ENCODE results near the gene PTGER1.

DNA sequence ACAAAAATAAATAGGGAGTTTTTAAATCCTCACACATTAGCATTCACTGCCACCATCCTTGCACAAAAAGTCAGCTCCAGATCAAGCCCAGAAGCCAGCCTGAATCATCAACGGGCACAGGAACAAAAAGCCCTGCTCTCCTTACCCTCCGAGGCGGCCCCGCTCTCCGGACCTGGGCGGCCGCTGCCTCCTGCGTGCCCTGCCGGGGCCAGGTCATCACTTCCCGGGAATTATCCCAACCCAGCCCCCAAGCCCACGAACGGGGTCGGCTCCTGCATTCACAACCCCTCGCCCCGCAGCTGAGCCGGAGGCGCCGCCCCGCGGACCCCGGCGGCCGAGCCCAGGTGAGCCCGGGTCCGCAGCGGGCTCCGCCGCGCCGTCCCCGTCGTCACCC lies 42.3 kb upstream of the PTGER1 start:
- TF ChIP-seq CTCF (IDR thresholded peaks at IDR 0.05) (no peak), EZH2 (IDR thresholded peaks at IDR 0.05; ENCODE audit: borderline replicate concordance, insufficient read depth, low read depth, low read length, poor library complexity, severe bottlenecking) (no peak)
